HT-29 (cell line): ENCODE data around the gene KLHL29. TPM values are rescaled to one million over a fixed set of nuclear protein-coding genes. Genes with fewer than 3 reads are reported as not detected.

ENCODE experiments used
- DNase-seq: peaks from one replicate; pipeline ENCODE4 v3.0.0-alpha.2; 2015; ENCODE audit warnings: low spot score
- total RNA-seq: library from RNA; depleted of rRNA; stranded (reverse); fragments of >200 nt; shearing (Covaris generic); gene quantifications from 2 replicates; pipeline ENCODE4 v1.2.3, GENCODE V29; 2014

Gene KLHL29
- total RNA-seq, 1 experiment from 2014 or later = 0.18 TPM

DNA sequence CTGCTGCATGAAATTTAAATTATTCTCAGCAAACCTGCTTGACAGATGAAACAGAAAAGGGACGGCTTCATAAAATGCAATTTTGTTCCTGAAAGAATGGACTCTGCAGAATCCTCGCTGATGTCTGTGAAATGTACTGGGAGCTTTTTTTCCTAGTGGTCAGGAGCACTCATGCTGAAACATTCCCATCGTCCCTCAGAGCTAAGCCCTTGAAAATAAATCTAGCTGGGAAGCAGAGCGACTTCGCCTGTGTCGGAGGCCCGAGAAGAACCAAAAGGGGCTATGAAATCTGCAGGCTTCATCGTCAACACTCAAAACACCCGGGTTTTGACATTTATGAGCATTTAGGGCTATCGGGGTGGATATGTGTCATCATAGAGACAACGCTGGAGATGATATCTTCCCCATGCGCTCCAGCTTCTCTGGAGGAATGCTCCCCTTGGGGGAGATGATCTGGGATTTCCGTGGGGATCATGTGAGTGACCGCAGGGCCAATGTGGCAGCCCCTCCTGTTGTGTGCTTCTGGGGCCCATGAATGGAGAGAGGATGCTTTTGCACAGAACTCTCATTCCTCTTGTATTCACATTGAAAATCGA is 182.3 kb downstream of the KLHL29 start:
- no peak for DNase-seq

GRCh38 chr2:23568211-23568610 is 183.2 kb downstream of the KLHL29 start:
- DNase-seq = no peak

- DNase-seq = no peak
Observed at GRCh38 chr2:23568626-23569190, 183.7 kb downstream of the KLHL29 start.

DNA sequence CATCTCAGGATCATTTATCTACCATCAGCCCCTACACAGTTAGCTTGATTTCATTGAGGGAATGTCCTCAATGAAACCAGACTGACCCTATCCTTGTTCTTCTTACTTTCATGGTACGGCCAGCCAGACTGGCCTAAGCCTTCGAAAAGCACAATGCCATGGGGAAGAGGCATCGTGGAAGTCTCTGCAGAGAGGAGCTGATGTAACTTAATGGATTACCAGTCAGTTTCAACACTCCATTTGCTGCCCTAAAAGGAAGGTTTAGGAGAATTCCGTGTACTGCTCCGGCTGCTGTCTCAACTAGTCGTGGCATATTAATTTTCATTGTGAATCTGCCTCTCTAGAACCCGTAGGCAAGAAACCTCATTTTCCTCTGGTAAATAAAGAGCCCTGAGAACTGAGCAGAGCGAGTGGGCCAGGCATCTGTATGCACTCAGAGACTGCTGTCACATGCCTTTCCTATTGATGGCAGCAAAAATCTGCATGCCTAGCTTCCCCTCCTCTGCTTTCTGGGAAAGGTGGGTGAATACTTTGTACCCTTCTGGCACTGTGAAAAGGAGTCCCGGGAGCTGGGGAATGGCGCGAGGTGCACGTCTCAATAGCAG is 184.9 kb downstream of the KLHL29 start:
- DNase-seq = no peak

GRCh38 chr2:23571085-23571484 is 186.1 kb downstream of the KLHL29 start:
- no peak for DNase-seq

DNA sequence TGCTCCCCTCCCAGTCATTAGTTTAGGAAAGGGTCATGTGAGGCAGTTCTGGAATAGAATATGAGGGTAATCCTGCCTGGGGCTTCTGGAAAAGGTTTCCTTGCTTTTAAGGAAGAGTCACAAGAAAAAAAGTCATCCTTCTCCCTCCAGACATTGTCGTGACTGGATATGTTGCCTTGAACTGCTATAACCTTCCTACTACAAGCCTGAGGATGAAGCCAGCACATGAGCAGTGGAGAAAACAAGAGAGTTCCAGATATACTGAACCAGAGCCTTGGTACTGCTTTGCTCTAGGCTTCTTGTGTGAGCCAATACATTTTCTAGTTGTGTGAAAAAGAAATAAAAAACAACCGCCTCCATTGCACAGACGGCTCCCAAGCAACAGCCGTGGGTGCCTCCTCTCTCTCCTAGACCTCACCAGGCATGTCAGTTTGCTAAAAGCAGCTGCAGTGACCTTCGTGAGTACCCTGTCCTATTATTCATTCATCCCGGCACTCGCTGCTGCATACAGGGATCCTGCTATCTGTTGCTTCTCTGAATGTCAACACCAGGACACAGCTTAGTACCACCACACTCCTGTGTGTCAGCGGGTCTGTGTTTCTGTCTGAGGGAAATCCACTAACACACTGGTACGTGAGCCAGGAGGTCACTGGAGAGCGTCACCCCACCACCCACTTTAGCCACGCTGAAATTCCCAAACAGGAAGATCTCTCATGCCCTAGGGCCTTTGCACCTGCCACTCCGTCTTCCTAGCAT is 186.7 kb downstream of the KLHL29 start:
- no peak for DNase-seq

DNA sequence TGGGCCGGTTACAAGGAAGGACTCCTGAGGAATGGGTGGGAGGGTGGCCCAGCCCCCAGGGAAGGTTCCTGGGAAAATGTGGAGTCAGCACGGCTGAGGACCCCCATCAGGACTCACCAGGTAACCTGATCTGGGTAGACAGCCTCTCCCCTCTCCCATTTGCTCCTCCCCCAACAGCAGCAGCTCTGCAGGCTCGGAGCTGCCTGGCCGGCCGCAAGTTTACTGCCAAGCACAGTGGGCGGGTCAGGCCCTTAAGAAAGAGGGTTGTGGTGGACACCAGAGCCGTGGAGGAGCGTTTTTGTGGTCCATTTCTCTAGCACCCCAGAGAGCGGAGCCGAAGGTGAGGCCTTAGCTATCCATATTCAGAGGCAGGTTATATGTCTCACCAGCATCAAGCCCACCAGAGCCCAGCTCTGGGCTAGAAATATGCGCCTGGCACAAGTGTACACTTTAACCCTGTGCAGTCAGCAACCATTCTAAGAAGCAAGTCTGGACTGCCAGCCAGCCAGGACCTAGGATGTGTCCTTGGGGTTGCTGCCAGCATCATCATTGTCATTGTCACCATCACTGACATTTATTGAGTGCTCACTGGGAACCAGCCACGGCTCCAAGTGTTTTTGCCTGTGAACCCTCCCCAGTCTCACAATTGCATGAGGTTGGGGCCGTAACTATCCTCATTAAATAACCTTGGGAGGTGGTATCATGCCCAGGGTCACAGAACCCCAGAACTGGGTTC is 190.1 kb downstream of the KLHL29 start:
- no peak for DNase-seq

GRCh38 chr2:23578964-23579671 is 194.1 kb downstream of the KLHL29 start:
- DNase-seq = no peak

DNA sequence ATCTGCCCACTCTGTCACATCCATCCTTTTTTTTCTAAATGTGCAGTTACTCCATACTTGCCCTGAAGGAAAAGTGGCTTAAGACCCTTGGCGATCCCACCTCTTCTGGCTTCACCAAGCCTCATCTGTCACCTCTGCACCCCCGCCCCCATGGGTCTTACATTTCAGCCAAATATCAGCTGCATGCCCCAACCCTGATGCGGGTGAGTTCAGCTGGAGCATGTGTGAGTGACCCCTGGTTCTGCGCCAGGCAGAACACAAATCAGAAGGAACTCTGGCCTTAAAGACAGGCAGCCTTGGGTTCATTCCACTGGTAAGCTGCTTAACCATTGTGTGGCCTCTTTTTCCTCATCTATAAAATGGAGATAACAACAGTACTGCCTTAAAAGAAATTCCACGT is 194.7 kb downstream of the KLHL29 start:
- no peak for DNase-seq

GRCh38 chr2:23583467-23583866 is 198.5 kb downstream of the KLHL29 start:
- no peak for DNase-seq

- DNase-seq = no peak
Observed at GRCh38 chr2:23584054-23584745, 199.2 kb downstream of the KLHL29 start.

DNA sequence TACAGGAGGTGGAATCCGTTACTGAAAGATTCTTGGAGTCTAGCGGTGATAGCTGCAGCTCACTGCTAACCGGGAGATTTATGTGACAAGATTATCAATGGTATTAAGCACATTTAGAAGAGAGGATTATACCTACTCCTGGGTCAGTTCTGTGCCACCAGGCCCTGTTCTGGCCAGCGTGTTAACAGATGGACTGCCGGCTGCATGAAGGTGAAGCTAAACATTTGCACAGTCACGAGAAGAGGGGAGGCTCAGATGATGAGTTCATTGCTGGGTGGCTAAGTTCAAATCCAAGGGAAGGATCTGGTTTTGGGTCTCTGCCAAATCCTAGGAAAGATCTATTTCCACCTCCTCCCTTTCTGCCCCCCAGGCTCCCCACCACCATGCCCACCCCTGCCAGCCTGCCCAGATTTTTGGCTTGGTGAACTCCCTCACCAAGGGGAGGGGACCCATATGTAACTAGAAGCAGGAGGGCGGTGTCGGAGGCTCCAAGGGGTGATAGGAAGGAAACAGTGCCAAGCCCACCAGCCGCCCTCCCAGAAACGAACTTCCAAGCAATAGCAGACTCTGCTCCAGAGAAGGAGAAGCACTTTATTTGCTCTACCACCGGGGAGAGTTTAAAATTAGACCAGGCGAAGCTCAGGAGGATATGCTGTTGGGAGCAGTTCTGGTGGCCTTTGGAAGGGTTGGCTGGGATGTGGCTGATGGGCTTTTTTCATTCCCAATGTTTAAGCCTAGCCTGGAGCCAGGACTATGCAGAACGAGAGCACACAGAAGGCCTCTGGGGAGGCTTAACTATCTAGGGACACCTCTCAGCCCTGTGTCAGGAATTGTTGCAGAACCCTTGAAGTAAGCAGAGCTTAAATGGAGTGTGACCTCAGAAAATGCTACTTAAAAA is 200.5 kb downstream of the KLHL29 start:
- DNase-seq = no peak

DNA sequence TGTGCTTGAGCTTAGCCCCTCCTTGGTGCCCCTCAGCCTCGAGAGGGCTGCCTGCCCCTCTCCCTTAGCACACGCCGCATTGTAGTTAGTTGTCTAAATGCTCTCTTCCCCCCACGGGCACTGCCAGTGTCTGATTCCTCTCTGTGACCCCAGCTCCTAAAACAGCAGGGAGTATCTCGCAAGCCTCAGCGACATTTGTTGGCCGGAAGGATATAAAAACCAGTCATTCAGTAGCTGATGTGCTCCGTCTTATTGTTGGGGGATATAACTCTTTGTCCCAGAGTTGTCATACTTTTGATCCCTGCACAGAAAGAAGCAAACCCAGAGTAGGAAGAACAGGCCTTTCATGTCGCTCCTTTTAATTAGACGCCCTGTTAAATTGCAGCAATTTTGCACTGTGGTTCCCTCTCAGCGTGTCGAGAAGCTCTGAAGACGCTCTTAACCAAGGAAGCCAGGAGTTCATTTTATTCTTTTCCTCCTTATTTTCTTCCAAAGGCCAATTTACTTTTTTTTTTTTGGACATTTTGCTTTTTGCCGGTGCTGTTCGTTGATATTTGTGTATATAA is 201.8 kb downstream of the KLHL29 start:
- no peak for DNase-seq

DNA sequence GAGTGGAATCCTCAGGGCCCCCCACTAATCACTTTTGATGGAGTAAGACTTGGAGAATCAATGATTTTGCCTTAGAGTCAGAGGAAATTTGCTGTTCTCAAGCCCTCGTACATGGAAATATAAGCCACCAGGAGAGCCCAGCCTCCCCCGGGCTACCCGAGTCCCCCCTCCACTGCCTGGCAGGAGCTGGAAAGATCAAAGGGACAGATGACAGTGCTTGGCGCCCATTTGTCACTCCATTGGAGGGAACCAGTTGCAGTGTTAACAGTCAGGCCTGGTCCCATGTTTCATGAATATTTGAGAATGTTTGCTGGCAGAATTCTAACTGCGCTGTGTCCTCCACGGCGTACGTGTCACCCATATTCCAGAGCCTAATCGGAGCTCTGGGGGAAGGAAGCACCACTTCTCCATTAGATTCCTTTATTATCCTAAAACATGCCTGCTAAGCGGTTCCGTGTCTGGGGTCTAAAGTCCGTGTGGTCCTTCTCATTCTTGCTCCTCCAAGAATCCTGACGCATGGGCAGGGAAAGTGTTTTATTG is 202.4 kb downstream of the KLHL29 start:
- no peak for DNase-seq

GRCh38 chr2:23588106-23588505 is 203.1 kb downstream of the KLHL29 start:
- DNase-seq = no peak

DNA sequence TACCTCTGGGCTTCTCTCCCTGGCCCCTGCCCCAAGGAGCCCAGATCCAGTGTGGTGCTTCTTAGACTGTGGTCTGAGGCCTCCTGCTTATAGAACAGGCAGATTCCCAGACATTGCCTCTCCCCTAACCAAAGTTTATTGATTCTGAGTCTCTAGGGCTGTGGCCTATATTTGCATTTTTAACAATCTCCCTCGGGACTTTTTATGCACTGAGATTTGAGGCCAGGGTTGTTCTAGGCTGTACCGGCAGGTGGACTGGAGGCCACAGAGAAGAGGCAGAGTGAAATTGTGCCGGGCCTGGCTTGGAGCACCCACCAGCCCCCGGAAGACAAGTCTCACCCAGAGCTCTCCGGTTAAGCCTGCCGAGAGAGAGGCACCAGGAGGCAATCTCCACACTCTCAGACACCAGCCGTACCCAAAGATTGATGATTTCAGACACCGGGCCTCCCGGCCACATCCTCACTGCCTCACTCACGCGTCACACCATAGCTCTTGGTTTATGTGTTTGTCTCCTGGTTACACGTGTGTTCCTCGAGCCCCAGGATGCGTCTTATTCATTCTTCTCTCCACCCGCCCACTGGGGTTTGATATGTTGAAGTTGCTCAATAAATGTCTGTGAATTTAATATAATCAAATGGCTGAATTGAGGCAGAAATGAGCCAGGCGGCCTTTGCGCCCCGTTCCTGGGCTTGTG is 203.7 kb downstream of the KLHL29 start:
- no peak for DNase-seq

- DNase-seq = no peak
Observed at GRCh38 chr2:23589220-23589647, 204.3 kb downstream of the KLHL29 start.

DNA sequence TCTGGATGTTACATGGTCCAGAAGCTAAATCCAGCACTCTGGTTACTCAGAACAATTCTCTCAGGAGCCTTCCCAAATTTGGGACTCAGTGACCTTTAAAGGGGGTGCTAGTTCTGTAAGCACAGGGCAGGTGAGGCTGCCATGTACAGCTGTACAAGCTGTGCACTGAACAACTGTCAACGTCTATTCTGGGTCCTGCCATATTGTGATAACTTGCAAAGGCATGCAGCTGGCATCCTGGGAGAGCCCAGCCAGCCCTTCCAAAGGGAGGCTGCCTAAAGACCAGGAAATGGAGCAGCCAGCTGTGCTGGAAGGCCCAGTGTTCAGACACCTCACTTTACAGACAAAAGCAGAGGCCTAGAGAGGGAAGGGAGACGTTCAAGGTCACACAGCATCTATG is 204.8 kb downstream of the KLHL29 start:
- DNase-seq = no peak
